WI38 (cell line): ENCODE data around the gene KLHL29.

Source experiments
- H3K4me3 ChIP-seq: 2 replicates; pipeline ENCODE4 v1.5.1; 2011; ENCODE audit warnings: low read depth, mild to moderate bottlenecking, control low read depth, low read length
- TF ChIP-seq, protein P1 (sequence below): IDR thresholded peaks from 2 replicates; pipeline ENCODE4 v1.5.1; 2012; ENCODE audit warnings: low read depth, mild to moderate bottlenecking, control low read depth, low read length

The KLHL29 gene

GRCh38 chr2:23483791-23484190 lies 98.8 kb downstream of the KLHL29 start:
- no peak overlapping the region for H3K4me3 ChIP-seq
- TF ChIP-seq, protein P1, sequence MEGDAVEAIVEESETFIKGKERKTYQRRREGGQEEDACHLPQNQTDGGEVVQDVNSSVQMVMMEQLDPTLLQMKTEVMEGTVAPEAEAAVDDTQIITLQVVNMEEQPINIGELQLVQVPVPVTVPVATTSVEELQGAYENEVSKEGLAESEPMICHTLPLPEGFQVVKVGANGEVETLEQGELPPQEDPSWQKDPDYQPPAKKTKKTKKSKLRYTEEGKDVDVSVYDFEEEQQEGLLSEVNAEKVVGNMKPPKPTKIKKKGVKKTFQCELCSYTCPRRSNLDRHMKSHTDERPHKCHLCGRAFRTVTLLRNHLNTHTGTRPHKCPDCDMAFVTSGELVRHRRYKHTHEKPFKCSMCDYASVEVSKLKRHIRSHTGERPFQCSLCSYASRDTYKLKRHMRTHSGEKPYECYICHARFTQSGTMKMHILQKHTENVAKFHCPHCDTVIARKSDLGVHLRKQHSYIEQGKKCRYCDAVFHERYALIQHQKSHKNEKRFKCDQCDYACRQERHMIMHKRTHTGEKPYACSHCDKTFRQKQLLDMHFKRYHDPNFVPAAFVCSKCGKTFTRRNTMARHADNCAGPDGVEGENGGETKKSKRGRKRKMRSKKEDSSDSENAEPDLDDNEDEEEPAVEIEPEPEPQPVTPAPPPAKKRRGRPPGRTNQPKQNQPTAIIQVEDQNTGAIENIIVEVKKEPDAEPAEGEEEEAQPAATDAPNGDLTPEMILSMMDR, result no peak

DNA sequence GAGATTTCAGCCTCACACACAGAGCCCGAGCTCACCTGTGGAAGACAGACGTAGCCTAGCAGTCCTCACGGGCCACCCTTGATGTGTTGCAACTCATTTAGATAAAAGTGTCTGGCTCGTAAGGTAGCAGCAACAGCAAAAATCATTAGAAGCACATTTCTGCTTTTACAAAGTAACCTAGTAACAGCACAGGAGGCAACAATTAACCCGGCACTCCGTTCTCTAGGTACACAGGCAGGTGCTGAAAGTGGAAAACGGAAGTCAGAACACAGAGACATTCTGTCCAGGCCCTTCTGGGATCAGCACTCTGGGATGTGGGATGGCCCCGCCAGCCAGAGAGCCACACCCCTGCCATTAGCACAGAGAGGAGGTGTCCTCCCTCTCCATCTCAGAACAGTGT lies 99.3 kb downstream of the KLHL29 start:
- TF ChIP-seq, protein P1, result no peak
- H3K4me3 ChIP-seq, result no peak overlapping the region

DNA sequence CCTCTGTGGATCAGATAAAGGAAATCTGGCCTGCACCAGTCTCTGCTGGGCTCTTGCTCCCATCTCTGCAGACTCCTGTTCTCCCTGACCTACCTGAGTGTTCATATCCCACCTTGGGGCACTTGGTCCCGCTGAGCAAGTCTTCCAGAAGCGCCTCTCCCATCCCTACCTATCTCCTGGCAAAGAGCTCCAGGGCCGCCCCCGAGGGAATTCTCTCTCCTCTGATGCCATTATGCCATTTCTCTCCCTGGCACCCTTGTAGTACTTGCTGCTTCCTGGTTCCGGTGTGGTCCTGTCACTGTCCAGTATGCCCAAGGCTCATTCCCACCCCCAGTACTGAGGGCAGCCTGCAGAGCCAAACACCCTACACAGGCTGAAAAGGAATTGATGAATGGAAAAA lies 99.8 kb downstream of the KLHL29 start:
- TF ChIP-seq, protein P1, result no peak
- H3K4me3 ChIP-seq, result no peak overlapping the region

DNA sequence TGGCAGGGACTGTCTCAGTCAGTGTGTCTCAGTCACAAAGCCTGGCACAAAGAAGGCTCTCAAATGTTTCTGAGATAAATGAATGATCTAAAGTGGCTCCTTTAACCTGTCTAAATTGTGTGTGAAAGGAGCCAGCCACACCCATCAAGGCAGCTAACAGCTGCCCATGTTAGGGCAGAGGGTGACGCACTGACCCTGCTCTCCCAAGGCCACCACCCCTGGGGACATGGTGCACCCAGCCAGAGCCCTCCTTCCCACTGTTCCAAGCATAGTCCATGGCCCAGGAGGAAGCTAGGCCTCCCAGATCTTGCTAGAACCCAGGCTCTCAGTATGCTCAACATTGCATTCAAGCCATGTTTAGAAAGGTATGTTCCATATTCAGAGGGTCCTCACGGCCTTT lies 100.3 kb downstream of the KLHL29 start:
- TF ChIP-seq, protein P1, result no peak
- H3K4me3 ChIP-seq, result no peak overlapping the region

DNA sequence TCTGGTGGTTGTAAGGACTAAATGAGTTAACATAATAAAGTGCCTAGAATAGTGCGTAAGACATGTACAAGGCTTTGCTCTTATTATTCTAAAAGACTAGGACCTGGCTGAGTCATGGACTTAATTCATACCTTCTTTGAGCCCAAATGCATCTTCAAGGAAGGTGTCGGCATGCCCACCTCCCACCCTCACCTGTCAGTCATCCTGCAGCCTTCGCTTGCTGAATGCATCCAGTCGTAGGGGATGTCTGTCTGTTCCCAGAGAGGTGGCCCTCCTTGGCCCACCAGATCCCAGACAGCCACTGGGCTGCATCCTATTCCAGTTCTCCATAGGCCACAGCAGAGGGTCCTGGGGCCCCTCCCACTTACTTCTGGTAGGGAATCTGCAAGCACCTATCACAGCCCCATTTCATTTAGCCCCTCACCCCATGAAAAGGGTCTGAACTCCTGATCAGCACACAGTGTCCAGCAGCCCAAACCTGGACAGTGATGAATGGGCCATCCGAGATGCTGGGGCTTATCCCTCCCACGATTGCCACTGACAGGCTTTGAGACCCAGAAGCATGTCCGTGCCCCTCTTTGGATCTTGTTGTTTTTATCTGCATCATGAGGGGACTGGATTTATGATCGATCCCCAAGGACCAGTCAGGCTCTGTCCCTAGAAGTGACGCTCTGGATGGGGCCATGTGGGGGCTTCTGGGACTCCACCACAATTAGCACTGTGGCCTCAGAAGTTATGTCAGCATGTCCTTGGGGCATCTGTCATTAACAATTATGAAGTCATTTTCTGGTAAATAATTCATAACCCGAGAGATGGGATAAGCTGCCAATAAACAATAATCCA lies 101.1 kb downstream of the KLHL29 start:
- H3K4me3 ChIP-seq, result no peak overlapping the region
- TF ChIP-seq, protein P1, result no peak

DNA sequence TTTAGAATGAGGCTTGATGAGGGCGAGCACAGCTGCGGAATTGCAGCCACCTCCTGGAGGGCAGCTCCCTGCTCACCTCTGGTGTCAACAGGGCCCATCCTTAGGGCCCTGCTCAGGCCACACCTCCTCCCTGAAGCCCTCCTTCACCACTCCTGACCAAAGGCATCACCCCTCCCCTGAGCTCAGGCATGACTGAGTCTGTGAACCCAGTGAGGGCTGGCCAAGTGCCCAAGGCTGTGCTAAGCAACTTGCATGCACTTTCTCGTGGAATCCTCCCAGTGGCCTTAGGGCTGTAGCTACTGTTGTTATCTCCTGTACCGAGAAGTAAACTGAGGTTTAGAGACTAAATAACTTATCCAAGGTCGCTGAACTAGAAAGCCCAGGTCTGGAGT lies 101.7 kb downstream of the KLHL29 start:
- TF ChIP-seq, protein P1, result no peak
- H3K4me3 ChIP-seq, result no peak overlapping the region

DNA sequence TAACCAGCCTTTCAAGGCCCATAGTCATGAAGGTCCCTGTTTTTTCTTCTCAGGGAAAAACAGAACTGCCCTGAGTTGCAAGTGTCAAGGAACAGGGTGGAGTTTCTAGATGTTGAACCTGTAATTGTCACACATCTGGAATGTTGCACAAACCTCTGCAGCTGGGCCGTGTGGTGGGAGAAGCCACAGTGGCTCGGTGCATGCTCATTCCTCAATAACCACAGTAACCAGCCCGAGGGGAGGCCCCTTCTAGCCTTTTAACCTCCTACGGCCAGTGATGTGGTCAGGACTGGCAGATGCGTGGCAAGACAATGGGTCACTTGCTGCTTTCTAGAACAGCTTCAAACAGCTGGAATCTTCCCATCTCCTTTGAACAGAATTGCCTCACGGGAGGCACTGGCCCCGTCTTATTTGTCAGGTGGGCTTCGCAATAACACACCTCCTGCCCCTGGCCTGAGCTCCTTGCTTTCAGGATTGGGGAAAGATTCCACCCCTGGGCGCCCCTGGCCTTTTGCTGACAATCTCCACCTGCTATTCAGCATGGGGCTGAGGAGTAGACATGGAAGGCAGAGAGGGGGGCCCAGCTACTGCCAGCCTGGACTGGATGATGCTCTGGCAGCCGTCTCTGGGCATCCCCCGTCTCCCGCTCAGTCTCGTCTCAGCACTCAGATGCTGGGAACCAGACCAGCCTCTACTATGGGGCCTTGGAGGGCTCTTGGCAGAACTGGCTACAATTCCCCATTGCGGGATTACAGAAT lies 102.9 kb downstream of the KLHL29 start:
- no peak overlapping the region for H3K4me3 ChIP-seq
- TF ChIP-seq, protein P1, result no peak
